ENCODE measurements around the gene SRPRA.
"Not testable (repeated sequence)": the region's sequence is repeated elsewhere in the genome, so short reads cannot be mapped to it uniquely, and the experiment has no call there.

Gene SRPRA, protein sequence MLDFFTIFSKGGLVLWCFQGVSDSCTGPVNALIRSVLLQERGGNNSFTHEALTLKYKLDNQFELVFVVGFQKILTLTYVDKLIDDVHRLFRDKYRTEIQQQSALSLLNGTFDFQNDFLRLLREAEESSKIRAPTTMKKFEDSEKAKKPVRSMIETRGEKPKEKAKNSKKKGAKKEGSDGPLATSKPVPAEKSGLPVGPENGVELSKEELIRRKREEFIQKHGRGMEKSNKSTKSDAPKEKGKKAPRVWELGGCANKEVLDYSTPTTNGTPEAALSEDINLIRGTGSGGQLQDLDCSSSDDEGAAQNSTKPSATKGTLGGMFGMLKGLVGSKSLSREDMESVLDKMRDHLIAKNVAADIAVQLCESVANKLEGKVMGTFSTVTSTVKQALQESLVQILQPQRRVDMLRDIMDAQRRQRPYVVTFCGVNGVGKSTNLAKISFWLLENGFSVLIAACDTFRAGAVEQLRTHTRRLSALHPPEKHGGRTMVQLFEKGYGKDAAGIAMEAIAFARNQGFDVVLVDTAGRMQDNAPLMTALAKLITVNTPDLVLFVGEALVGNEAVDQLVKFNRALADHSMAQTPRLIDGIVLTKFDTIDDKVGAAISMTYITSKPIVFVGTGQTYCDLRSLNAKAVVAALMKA

DNA sequence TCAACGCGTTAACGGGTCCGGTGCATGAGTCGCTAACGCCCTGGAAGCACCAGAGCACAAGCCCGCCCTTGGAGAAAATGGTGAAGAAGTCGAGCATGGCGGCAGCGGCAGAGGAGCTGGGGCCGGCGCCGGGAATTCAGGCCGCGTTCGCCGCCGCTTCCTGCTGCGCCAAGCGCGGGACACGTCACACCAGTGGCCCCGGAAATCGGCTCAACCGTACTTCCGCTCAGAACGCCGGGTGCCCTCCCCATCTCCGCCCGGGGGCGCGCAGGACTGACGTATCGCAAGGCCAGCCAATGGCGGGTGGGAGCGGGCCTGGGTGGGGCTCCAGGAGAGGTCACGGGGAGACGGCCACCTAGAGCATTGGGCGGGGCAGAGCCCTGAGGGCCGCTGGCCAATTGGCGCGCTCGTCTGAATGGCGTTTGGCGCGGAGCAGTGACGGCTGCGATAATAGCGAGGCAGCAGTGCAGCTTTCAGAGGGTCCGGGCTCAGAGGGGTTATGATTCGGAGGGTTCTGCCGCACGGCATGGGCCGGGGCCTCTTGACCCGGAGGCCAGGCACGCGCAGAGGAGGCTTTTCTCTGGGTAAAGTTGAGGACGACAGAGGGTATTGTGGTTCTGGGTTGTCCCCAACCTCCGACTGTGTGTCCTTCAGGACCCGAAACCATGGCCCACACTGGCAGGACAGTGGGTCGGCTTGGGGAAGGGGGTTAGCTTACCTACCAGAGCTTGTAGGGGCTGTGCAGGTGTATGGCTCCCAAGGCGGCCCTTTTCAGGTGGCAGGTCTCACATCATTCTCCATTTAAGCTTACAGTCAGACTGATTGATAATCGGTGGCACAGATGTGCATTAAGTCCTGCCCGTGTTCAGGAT is at the start of gene SRPRA, which contains the start of gene FOXRED1:
SRPRA (minus strand) TSS at position 188 of the 872 bp plus-strand sequence; CDS start at position 97, 91 bp downstream.
FOXRED1 (plus strand) TSS at position 447 of the 872 bp plus-strand sequence; CDS start at position 500, 53 bp downstream.
- DNase-seq, result peak; percentile 100

- no peak for DNase-seq
Observed at GRCh38 chr11:126317756-126318573, 49.3 kb upstream of the SRPRA start.

DNA sequence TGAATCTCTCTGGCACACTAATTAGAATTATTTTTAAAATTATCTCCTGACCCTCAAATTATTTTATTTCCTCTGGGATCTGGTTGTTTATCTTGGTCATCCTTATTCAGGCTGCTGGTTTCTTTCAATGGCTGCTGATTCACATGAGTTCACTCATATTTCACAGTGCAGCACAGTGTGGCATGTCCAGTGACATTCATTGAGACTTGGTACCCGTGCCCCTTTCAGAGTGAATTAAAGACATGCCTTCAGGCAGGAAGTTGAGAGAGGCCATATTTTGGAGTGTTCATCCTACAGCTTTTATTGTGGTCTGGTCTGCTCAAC is 48.7 kb upstream of the SRPRA start:
- DNase-seq, result no peak

GRCh38 chr11:126313826-126314225 is 45.1 kb upstream of the SRPRA start:
- no peak for DNase-seq

GRCh38 chr11:126312961-126313360 is 44.3 kb upstream of the SRPRA start:
- DNase-seq, result no peak

GRCh38 chr11:126311401-126312291 is 43.0 kb upstream of the SRPRA start:
- no peak for DNase-seq

DNA sequence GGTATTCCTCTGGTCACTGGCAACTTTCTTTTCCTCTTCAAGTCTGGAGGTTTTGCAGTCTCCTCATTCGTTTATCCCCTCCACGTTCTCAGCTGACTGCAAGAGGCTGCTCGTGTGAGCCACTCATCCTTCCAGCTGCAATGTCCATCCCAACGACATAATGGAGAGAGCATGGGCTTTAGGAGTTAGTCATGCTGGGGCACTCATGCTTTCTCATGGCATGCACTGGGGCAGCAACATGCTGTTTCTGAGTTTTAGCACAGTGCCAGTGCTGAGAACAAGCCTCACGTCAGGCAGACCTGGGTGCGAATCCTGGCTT is 42.3 kb upstream of the SRPRA start:
- no peak for DNase-seq

DNA sequence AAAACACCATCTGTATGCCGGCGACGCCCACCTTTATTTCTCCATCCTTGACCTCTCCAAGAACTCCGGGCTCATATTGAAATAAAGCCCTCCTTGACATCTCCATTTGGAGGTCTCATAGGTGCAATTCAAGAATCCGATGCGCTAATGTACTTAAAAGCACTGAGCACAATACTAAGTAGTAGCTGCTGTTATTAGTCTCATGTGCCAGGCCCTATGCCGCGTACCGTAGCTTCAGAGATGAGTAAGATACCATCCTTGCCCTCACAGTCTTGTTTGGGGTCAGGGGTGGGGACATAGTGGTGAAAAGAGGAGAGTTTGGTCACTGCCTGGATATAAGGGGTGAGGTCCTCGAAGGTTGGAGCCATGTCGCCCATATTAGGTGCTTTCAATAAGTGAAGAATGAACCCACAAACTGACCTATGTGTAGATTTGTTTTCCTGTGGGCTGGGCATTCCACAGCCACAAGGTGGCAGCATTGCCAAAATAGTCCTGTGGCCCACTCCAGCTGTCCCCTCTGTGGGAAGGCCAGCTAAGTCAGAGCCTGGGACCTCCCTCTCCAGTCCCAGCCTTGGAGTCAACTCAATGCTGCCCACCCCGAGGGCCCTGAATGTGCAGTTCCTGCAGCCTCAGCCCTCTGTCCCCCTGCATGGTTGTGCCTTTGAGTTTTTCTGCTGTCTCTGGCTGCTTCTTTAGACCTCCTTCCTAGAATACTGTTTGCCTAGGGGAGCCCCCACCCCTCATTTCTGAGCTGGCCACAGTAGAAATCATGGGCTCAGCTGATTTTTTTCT is 41.7 kb upstream of the SRPRA start:
- DNase-seq, result peak; percentile 29

DNA sequence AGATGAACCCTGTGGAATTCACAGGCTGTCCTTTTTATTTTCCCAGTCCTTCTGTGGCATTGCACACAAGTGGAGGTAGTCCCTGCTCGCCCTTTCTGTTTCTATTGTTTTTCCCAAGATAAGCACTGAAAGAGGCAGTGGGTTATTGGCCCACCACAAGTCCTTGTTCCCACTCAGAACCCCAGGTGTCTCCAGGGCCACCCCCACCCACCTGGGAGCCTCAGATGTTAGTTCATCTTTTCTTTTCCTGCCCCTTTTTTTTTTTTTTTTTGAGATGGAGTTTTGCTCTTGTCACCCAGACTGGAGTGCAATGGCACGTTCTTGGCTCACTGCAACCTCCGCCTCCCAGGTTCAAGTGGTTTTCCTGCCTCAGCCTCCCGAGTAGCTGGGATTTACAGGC is 40.1 kb upstream of the SRPRA start:
- not testable (repeated sequence) for DNase-seq

DNA sequence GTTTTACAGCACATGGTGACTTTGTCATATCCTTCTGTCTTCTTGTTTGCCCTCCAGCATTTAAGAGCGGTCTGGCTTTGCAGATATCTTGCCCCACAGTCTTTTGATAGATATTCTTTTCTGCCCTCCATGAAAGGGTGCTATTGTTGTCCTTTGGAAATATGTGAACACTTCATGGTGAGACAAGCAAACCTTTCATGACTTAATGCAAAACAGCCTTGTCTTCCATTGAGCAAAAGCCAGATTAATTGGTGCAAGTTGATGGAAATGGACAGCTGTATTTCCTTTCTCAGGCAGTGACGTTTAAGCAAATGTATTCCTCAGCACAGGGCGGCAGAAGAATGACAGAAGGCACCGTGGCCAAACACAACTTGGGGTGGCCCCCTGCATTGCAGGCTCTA is 39.6 kb upstream of the SRPRA start:
- DNase-seq, result no peak

- DNase-seq, result no peak
Observed at GRCh38 chr11:126307706-126308105, 39.0 kb upstream of the SRPRA start.

DNA sequence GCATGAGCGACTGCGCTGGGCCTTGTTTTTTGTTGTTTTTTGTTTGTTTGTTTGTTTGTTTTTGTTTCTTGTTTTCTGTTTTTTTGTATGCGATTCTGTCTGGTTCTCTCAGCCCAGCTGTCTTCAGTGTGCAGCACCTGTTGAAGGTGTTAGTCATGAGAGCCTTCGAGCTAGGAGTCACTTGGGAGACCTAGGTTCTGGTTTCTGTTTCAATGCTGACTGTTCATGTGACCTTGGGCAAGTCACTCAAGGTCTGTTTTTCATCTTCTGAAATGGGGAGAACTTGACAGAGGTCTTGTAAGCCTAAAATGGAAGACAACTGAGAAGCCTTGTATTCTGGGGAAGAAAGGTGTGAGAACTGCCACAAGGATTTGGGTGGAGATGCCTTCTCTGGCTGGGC is 37.0 kb upstream of the SRPRA start:
- DNase-seq, result no peak

- DNase-seq, result no peak
Observed at GRCh38 chr11:126304457-126305075, 35.9 kb upstream of the SRPRA start.

GRCh38 chr11:126303623-126304456 is 35.1 kb upstream of the SRPRA start, which contains the start of gene DCPS:
DCPS (plus strand) TSS chr11:126304060; CDS start chr11:126304081, 21 bp downstream.
- DNase-seq, result peak; percentile 77

- no peak for DNase-seq
Observed at GRCh38 chr11:126297004-126297403, 28.3 kb upstream of the SRPRA start.

DNA sequence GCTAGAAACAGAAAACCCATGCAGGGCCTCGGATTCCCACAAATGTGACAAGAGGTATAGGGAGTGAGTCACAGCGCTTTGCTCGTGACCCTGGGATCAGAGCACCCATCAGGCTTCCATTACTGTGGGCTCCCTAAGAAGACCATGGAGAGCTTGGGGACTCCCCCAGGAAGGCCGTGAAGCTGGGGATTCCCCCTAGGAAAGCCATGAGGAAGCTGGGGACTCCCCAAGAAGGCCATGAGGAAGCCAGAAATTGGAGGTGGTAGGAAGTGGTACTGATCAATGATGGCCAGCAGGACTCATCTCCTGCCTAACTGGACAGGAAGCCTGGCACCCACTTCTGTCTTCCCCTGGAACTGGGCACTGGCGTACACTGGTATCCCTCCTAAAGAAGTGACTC is 25.0 kb upstream of the SRPRA start:
- no peak for DNase-seq

- no peak for DNase-seq
Observed at GRCh38 chr11:126290887-126291286, 22.2 kb upstream of the SRPRA start.

DNA sequence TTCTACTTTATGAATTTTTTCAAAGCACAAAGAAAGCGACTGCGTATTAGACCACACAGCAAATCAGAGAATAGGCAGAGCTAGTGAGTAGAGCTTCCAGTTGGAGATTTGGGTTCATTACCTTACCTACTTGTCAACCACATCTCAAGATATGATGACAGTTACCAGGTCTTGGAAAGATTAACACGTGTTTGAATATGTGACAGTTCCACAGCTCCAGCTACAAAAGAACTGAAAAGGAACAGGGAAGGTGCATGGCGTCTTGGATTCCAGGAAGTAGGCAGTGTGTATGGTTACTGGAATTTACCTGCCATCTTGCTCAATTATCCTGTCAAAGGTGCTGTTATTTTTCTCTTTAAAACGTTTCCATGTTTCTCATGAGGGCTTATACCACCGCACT is 19.5 kb upstream of the SRPRA start:
- no peak for DNase-seq

GRCh38 chr11:126284829-126285228 is 16.1 kb upstream of the SRPRA start:
- DNase-seq, result peak; percentile 77

Data from activated CD4-positive, alpha-beta T cell treated with anti-CD3 and anti-CD28 coated beads for 1 hour (primary cell).